ENCODE measurements around the gene HOXB3. TPM values are rescaled to one million over a fixed set of nuclear protein-coding genes. Genes with fewer than 3 reads are reported as not detected.
A peak's percentile ranks its signal among the peaks of the same experiment; 100 is the strongest.

The HOXB3 gene
- total RNA-seq, 1 donor from 2014 or later: not detected

DNA sequence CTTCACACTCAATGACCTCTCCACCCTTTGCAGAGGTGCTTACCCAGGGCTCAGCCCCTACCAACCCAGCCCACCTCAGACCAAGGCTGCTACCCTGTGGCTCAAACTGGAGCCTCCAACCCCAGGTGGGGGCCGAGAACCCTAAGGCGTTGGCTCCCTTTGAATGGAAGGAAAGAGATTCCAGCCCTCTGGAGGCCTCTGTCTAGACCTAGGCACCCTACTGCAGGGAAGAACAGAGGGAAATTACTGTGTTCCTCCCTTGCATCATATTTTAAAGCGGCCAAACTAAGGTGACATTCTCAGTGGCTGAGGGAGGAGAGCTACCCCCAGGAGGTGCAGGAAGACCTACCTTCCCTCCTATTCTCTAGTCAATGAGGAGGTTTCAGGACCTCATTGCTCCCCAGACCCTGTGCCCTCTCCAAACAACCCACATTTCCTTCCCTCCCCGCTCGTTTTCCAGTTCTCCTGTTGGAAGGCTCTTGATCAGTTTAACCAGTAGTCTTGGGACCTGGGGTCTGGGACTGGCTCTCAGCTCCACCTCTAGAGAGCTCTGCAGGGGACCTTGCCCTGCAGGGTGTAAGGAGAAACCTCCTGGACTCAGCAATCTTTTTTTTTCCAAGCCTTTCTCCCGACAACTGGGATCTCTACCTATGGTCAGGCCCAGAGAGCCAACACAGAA, 30.6 kb upstream of the HOXB3 start:
- peaks cover 3% of the 10 kb centered on the region for H3F3A ChIP-seq (ENCODE audit: low read depth)
- H3K27me3 ChIP-seq: peaks cover 100% of the 10 kb centered on the region
- H3K4me2 ChIP-seq: no peak overlapping the region
- H3K36me3 ChIP-seq: no peaks in the 10 kb centered on the region
- Mint-ChIP-seq H3K27me3 (ENCODE audit: insufficient read depth, low read depth) (peaks cover 90% of the 10 kb centered on the region), H3K4me1 (peaks cover 2% of the 10 kb centered on the region), H3K36me3 (no peaks in the 10 kb centered on the region), H3K4me3 (no peak overlapping the region), H3K9me3 (peaks cover 14% of the 10 kb centered on the region), H3K27ac (no peak overlapping the region)
- no peak overlapping the region for H3K27ac ChIP-seq
- no peak for TF ChIP-seq EZH2 (IDR thresholded peaks at IDR 0.05)
- H3K4me3 ChIP-seq: no peak overlapping the region
- H3K79me2 ChIP-seq (ENCODE audit: low read depth): no peaks in the 10 kb centered on the region
- no peaks in the 10 kb centered on the region for H3K9me3 ChIP-seq (ENCODE audit: low read depth)
- DNase-seq (ENCODE audit: low spot score): no peak
- no peak overlapping the region for H3K9ac ChIP-seq
- H4K20me1 ChIP-seq (ENCODE audit: low read depth): peaks cover 98% of the 10 kb centered on the region
- H2AFZ ChIP-seq (replicated peaks): no peak overlapping the region
- H3K4me1 ChIP-seq: peaks cover 4% of the 10 kb centered on the region

DNA sequence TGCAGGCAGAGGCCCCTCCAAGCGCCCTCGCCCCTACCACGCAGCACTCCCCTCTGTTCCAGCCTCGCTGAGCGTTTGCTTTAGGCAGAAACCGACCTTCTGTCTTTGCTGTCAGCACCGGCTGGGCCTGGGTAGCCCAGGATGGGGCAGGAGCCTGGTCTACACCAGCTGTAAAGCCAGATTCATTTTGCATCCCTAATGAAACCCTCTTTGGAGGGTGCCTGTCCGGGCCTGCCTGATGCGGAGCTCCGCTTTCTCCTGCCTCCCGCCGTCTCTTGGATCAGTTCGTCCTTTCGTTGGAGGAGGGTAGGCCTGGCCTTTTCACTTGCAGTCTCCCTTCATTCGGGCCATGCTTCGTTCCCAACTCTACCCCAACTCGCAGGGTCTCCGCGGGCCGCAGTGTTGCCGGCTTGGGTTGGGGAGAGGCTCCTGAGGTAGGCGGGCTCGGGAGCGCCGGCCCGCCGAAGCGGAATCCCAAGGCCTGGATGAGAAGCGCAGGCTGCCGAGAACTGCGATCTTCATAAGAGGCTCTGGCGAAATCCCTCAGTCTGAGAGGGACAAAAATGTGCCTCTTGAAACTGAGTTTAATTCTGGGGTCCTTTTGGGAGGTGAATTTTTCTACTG, 29.9 kb upstream of the HOXB3 start:
- Histone ChIP-seq H3K27me3 (peaks cover 100% of the 10 kb centered on the region), H2AFZ (replicated peaks) (no peak overlapping the region), H4K20me1 (ENCODE audit: low read depth) (peaks cover 98% of the 10 kb centered on the region), H3K79me2 (ENCODE audit: low read depth) (no peaks in the 10 kb centered on the region), H3K4me1 (no peaks in the 10 kb centered on the region), H3K4me3 (no peak overlapping the region), H3F3A (ENCODE audit: low read depth) (no peaks in the 10 kb centered on the region), H3K4me2 (no peak overlapping the region), H3K36me3 (no peaks in the 10 kb centered on the region), H3K9ac (no peak overlapping the region), H3K9me3 (ENCODE audit: low read depth) (no peaks in the 10 kb centered on the region), H3K27ac (no peak overlapping the region)
- Mint-ChIP-seq H3K4me1 (no peaks in the 10 kb centered on the region), H3K4me3 (no peak overlapping the region), H3K27ac (no peak overlapping the region), H3K36me3 (no peaks in the 10 kb centered on the region), H3K9me3 (peaks cover 14% of the 10 kb centered on the region), H3K27me3 (ENCODE audit: insufficient read depth, low read depth) (peaks cover 94% of the 10 kb centered on the region)
- peak; percentile 57 for DNase-seq (ENCODE audit: low spot score)
- peak; percentile 99 for TF ChIP-seq EZH2 (IDR thresholded peaks at IDR 0.05)
- peak; percentile 98 for TF ChIP-seq EZH2phosphoT487 (IDR thresholded peaks at IDR 0.05)
- TF ChIP-seq, protein P1, sequence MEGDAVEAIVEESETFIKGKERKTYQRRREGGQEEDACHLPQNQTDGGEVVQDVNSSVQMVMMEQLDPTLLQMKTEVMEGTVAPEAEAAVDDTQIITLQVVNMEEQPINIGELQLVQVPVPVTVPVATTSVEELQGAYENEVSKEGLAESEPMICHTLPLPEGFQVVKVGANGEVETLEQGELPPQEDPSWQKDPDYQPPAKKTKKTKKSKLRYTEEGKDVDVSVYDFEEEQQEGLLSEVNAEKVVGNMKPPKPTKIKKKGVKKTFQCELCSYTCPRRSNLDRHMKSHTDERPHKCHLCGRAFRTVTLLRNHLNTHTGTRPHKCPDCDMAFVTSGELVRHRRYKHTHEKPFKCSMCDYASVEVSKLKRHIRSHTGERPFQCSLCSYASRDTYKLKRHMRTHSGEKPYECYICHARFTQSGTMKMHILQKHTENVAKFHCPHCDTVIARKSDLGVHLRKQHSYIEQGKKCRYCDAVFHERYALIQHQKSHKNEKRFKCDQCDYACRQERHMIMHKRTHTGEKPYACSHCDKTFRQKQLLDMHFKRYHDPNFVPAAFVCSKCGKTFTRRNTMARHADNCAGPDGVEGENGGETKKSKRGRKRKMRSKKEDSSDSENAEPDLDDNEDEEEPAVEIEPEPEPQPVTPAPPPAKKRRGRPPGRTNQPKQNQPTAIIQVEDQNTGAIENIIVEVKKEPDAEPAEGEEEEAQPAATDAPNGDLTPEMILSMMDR (IDR thresholded peaks at IDR 0.05): no peak

DNA sequence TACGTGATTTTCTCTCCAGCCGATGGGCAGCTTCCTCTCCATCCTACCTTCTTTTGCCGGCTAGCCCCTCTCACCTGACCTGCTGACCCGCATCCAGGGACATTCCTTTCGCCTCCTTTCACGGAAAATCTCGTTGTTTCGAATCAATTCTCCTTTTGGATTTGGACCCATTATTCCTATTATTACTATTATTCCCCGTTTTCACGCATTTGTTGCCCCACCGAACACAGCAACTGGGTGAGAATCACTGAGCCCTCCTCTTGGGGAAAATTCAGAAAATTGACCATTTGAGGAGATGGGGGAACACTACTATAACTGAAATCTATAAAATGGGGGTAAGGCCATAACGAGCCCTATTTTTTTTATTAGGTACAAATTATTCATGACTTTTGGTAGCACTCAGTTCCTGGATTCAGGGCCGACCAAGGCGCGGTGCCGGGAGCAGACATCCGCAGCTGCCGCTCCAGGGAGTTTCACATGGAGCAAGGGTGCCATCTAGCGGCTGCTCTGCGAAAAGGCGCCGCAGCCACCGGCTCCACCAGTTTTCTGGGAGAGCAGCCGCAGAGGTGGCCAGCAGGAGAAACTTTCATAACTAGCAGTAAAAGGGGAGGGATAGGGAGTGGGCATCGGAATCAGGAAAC, 28.3 kb upstream of the HOXB3 start:
- no peaks in the 10 kb centered on the region for H3K79me2 ChIP-seq (ENCODE audit: low read depth)
- DNase-seq (ENCODE audit: low spot score): peak; percentile 93
- no peak overlapping the region for H3K4me2 ChIP-seq
- H3K27ac Mint-ChIP-seq: no peak overlapping the region
- no peak overlapping the region for H3K9ac ChIP-seq
- peaks cover 98% of the 10 kb centered on the region for H4K20me1 ChIP-seq (ENCODE audit: low read depth)
- H3K9me3 Mint-ChIP-seq: peaks cover 10% of the 10 kb centered on the region
- no peaks in the 10 kb centered on the region for H3K4me1 ChIP-seq
- no peak overlapping the region for H3K4me3 ChIP-seq
- no peaks in the 10 kb centered on the region for H3F3A ChIP-seq (ENCODE audit: low read depth)
- TF ChIP-seq, protein P1 (IDR thresholded peaks at IDR 0.05): peak; percentile 97
- TF ChIP-seq EZH2phosphoT487 (IDR thresholded peaks at IDR 0.05) (peak; percentile 94), EZH2 (IDR thresholded peaks at IDR 0.05) (peak; percentile 97)
- no peak overlapping the region for H2AFZ ChIP-seq (replicated peaks)
- peaks cover 100% of the 10 kb centered on the region for H3K27me3 ChIP-seq
- H3K4me3 Mint-ChIP-seq: peak overlapping the region; percentile 41
- no peaks in the 10 kb centered on the region for H3K36me3 ChIP-seq
- no peaks in the 10 kb centered on the region for H3K4me1 Mint-ChIP-seq
- no peaks in the 10 kb centered on the region for H3K9me3 ChIP-seq (ENCODE audit: low read depth)
- no peaks in the 10 kb centered on the region for H3K36me3 Mint-ChIP-seq
- H3K27ac ChIP-seq: no peak overlapping the region
- peaks cover 97% of the 10 kb centered on the region for H3K27me3 Mint-ChIP-seq (ENCODE audit: insufficient read depth, low read depth)

All from neural progenitor cell (in vitro differentiated cells).